Activated naive CD8-positive, alpha-beta T cell treated with anti-CD3 and anti-CD28 coated beads, Interleukin-2, amount 50 U/mL, for 16 hours (primary cell): ENCODE results near the gene ZSCAN30.

ENCODE experiments used
- DNase-seq: peaks from one replicate; pipeline ENCODE4 v3.0.0-alpha.2; 2020; ENCODE audit warnings: low read depth, low spot score

Gene ZSCAN30

GRCh38 chr18:35278969-35279368 lies 11.1 kb downstream of the ZSCAN30 start:
- DNase-seq: no peak

- DNase-seq: no peak
Observed at GRCh38 chr18:35278085-35278484, 11.9 kb downstream of the ZSCAN30 start.

GRCh38 chr18:35277633-35278032 lies 12.4 kb downstream of the ZSCAN30 start:
- no peak for DNase-seq

- no peak for DNase-seq
Observed at GRCh38 chr18:35276267-35276666, 13.8 kb downstream of the ZSCAN30 start.

GRCh38 chr18:35271656-35272055 lies 18.4 kb downstream of the ZSCAN30 start:
- no peak for DNase-seq

- no peak for DNase-seq
Observed at GRCh38 chr18:35268821-35269220, 21.2 kb downstream of the ZSCAN30 start.

GRCh38 chr18:35267809-35268208 lies 22.2 kb downstream of the ZSCAN30 start:
- DNase-seq: no peak

GRCh38 chr18:35267161-35267651 lies 22.8 kb downstream of the ZSCAN30 start:
- DNase-seq: peak; percentile 35

GRCh38 chr18:35264409-35264808 lies 25.6 kb downstream of the ZSCAN30 start:
- no peak for DNase-seq

- no peak for DNase-seq
Observed at GRCh38 chr18:35256947-35257346, 33.1 kb downstream of the ZSCAN30 start.

GRCh38 chr18:35253655-35254287 lies 36.3 kb downstream of the ZSCAN30 start:
- DNase-seq: no peak

GRCh38 chr18:35252466-35252865 lies 37.6 kb downstream of the ZSCAN30 start:
- no peak for DNase-seq

GRCh38 chr18:35248429-35248828 lies 41.6 kb downstream of the ZSCAN30 start:
- DNase-seq: no peak

GRCh38 chr18:35247412-35248249 lies 42.4 kb downstream of the ZSCAN30 start:
- no peak for DNase-seq

- no peak for DNase-seq
Observed at GRCh38 chr18:35246831-35247230, 43.2 kb downstream of the ZSCAN30 start.

GRCh38 chr18:35245719-35246317 lies 44.2 kb downstream of the ZSCAN30 start:
- DNase-seq: no peak

GRCh38 chr18:35244671-35245070 lies 45.4 kb downstream of the ZSCAN30 start:
- DNase-seq: no peak

- DNase-seq: no peak
Observed at GRCh38 chr18:35242426-35242825, 47.6 kb downstream of the ZSCAN30 start.

GRCh38 chr18:35241448-35241804 lies 48.6 kb downstream of the ZSCAN30 start:
- no peak for DNase-seq

- DNase-seq: peak; percentile 87
Observed at GRCh38 chr18:35240664-35241447, 49.2 kb downstream of the ZSCAN30 start, which contains the start of gene ZNF397. ZNF397 (plus strand) TSS chr18:35241034; CDS start chr18:35242471, 1,437 bp downstream.

GRCh38 chr18:35239314-35239713 lies 50.7 kb downstream of the ZSCAN30 start:
- DNase-seq: no peak
